T-helper 1 cell treated with Interleukin-12 subunit alpha and Interleukin-12 subunit beta and Interleukin-4 antibody, amounts not matched to agents 30 ng/mL and 1 ng/mL, for 36 hours (primary cell): ENCODE data around the gene TMEM38B. TPM values are rescaled to one million over a fixed set of nuclear protein-coding genes. Genes with fewer than 3 reads are reported as not detected.

Experiments used
- total RNA-seq: library from RNA; stranded (reverse); gene quantifications from 2 replicates; pipeline ENCODE4 v1.2.3, GENCODE V29; 2022

Gene TMEM38B
- total RNA-seq, 1 donor from 2014 or later, result 5.7 TPM

Other genes starting within 250 kb of the TMEM38B start
- gene FSD1L, start 246.5 kb upstream of the TMEM38B start, total RNA-seq, result 5.2 and 5.3 TPM in 2 replicates
- gene FKTN, start 136.4 kb upstream of the TMEM38B start, total RNA-seq, result 11.1 and 15.2 TPM in 2 replicates
- gene TAL2, start 32.1 kb upstream of the TMEM38B start, total RNA-seq, result not detected in 2 replicates